Urinary bladder (tissue), 2 donors: ENCODE measurements around the gene PDE4B. TPM values are rescaled to one million over a fixed set of nuclear protein-coding genes. Genes with fewer than 3 reads are reported as not detected.

Experiments used
- polyA plus RNA-seq: library from polyadenylated mRNA; stranded (reverse); fragments of 200-250 nt; gene quantifications from one replicate; pipeline ENCODE4 v1.2.3, GENCODE V29; 2013
- small RNA-seq: library from RNA; depleted of rRNA; stranded (forward); fragments of <200 nt; gene quantifications from one replicate; pipeline ENCODE3, GENCODE V24; 2014
- total RNA-seq: library from RNA; depleted of rRNA; stranded (reverse); fragments of >200 nt; gene quantifications from one replicate; pipeline ENCODE4 v1.2.3, GENCODE V29; 2014
- donor health status: healthy.

Gene PDE4B
- total and polyA plus RNA-seq, 2 donors, result 9.0 to 43.1 TPM

Small RNAs within 50 kb of the gene (small RNA-seq; reads per million reads assigned to genes)
- not detected for gene RN7SL854P
- gene RNU4-88P, result not detected
